Measurements from ENCODE around the gene SLC12A3. TPM values are rescaled to one million over a fixed set of nuclear protein-coding genes. Genes with fewer than 3 reads are reported as not detected.

Gene SLC12A3
- total RNA-seq, 4 donors from 2014 or later: not detected

DNA sequence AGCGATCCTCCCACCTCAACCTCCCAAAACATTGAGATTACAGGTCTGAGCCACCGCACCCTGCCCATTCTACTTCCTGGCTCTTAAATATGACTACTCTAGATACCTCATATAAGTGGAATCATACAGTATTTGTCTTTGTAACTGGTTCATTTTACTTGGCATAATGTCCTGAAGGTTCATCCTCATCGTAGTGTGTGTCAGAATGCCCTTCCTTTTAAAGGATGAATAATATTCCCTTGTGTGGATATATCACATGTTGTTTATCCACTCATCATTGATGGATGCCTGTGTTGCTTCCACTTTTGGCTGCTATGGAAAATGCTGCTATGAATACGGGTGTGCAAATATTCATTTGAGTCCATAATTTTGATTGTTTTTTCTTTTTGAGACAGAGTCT, 91.1 kb downstream of the SLC12A3 start:
- Histone ChIP-seq H3K9me3 (no peaks in the 10 kb centered on the region), H3K4me3 (no peak overlapping the region), H3K27ac (no peak overlapping the region), H3K27me3 (peaks cover 0 to 89% (median 0%) of the 10 kb centered on the region in 4 donors), H3K36me3 (no peaks in the 10 kb centered on the region), H3K4me1 (peaks cover 0 to 9% (median 4%) of the 10 kb centered on the region in 3 donors)
- 78 to 79% methylated on average over 4 of the region's 4 CpGs for WGBS, 2 donors
- no peak for DNase-seq
- intact Hi-C loops (cut with DNase I): no loop called here
- TF ChIP-seq, protein P1, sequence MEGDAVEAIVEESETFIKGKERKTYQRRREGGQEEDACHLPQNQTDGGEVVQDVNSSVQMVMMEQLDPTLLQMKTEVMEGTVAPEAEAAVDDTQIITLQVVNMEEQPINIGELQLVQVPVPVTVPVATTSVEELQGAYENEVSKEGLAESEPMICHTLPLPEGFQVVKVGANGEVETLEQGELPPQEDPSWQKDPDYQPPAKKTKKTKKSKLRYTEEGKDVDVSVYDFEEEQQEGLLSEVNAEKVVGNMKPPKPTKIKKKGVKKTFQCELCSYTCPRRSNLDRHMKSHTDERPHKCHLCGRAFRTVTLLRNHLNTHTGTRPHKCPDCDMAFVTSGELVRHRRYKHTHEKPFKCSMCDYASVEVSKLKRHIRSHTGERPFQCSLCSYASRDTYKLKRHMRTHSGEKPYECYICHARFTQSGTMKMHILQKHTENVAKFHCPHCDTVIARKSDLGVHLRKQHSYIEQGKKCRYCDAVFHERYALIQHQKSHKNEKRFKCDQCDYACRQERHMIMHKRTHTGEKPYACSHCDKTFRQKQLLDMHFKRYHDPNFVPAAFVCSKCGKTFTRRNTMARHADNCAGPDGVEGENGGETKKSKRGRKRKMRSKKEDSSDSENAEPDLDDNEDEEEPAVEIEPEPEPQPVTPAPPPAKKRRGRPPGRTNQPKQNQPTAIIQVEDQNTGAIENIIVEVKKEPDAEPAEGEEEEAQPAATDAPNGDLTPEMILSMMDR (IDR thresholded peaks at IDR 0.05): no peak
- TF ChIP-seq POLR2A (IDR thresholded peaks at IDR 0.05): no peak

DNA sequence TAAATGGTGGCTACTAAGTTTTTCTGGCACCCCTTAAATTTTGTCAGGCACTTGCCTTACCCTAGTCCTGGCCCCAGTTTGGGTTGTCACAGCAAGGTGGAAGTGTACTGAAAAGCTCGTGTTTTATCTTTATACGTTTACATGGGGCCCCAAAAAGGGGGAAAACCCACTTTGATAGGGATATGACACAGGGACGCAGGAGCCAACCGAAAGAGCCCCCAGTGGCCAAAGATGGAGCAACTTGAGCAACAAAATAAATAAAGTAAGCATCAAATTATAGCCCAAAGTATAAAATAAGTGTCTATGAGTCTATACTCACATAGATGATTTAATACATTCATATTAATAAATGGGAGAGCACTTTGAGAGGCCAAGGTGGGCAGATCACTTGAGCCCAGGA, 91.7 kb downstream of the SLC12A3 start:
- no peak for TF ChIP-seq POLR2A (IDR thresholded peaks at IDR 0.05)
- TF ChIP-seq, protein P1 (IDR thresholded peaks at IDR 0.05): no peak
- Histone ChIP-seq H3K4me1 (peaks cover 0 to 14% (median 6%) of the 10 kb centered on the region in 3 donors), H3K27ac (no peak overlapping the region), H3K27me3 (peaks cover 0 to 88% (median 0%) of the 10 kb centered on the region in 4 donors), H3K36me3 (no peaks in the 10 kb centered on the region), H3K4me3 (no peak overlapping the region), H3K9me3 (no peaks in the 10 kb centered on the region)
- 63 to 79% methylated on average over 3 to 4 of the region's 4 CpGs for WGBS, 2 donors
- no peak for DNase-seq
- intact Hi-C loops (cut with DNase I): no loop called here

DNA sequence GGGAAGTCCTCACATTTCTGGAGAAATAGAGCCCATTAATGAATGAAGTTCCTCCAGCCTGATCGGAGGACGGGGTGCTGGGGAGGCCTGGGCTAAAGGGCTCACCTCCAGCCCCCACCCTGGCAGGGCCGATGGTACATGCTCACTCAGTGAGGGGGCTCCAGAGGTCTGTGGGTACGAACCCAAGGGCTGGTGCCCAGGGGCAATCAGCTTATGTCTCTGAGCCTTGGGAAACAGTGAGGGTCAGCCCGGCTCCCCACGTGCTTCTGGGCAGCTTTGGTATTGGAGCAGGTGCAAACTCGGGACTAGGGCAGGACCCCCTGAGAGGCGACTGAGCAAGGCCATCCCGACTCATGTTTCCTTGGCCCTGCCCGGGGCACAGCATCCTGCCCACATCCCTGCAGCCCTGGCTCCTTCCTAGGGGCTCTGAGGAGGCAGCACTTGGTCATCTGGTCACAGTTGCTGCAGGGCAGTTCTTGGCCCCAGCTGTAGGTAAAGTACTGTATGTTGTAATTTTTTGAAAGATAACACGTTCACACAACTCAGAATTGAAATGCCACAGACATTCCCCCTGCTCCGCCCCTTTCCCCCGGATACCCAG, 95.8 kb downstream of the SLC12A3 start:
- Histone ChIP-seq H3K4me1 (peaks cover 6 to 35% (median 19%) of the 10 kb centered on the region in 3 donors), H3K9me3 (no peaks in the 10 kb centered on the region), H3K36me3 (no peaks in the 10 kb centered on the region), H3K27ac (no peak overlapping the region), H3K4me3 (no peak overlapping the region), H3K27me3 (peaks cover 0 to 52% (median 0%) of the 10 kb centered on the region in 4 donors)
- TF ChIP-seq, protein P1 (IDR thresholded peaks at IDR 0.05): no peak
- 64 to 66% methylated on average over 5 to 6 of the region's 13 CpGs for WGBS, 2 donors
- no peak for DNase-seq
- intact Hi-C loops (cut with DNase I): no loop called here

DNA sequence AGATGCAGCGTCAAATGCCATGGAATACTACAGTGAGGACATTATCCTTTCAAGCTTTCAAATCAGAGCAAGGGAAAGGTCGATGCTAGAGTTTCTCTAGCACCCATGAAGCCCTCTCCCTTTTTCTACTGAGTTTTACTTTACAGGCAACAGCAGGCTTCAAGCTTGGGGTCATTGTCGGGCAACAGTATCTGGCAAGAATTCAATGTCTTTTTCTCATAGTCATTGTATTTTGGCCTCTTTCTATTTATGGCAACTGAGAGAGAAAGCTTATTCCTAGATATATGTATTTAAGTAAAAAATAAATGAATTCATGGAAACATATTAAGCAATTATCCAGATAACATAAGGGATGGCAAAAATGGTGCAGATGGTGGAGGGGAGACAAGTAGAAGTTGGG, 96.4 kb downstream of the SLC12A3 start:
- H3K27me3 ChIP-seq: peaks cover 0 to 46% (median 0%) of the 10 kb centered on the region in 4 donors
- H3K4me1 ChIP-seq: peaks cover 6 to 40% (median 22%) of the 10 kb centered on the region in 3 donors
- H3K4me3 ChIP-seq: no peak overlapping the region
- no peaks in the 10 kb centered on the region for H3K9me3 ChIP-seq
- 54 to 74% methylated on average over 3 of the region's 3 CpGs for WGBS, 2 donors
- TF ChIP-seq, protein P1 (IDR thresholded peaks at IDR 0.05): no peak
- TF ChIP-seq POLR2A (IDR thresholded peaks at IDR 0.05): no peak
- DNase-seq: no peak
- intact Hi-C loops (cut with DNase I): no loop called here
- H3K27ac ChIP-seq: no peak overlapping the region
- H3K36me3 ChIP-seq: no peaks in the 10 kb centered on the region

DNA sequence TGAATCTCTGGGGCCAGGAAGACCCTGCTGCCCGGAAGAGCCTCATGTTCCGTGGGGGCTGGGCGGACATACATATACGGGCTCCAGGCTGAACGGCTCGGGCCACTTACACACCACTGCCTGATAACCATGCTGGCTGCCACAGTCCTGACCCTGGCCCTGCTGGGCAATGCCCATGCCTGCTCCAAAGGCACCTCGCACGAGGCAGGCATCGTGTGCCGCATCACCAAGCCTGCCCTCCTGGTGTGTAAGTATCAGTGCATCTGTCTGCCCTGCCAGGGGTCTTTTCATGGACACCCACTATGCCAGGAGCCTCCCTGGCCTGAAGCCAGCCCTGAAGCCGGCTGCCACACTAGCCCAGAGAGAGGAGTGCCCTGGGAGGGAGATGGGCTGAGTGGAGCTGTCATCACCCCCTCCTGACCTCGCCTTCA, 96.9 kb downstream of the SLC12A3 start, which contains the start of gene CETP:
CETP (plus strand) TSS at position 100 of the 431 bp plus-strand sequence; CDS start at position 130, 30 bp downstream.
- Histone ChIP-seq H3K36me3 (no peaks in the 10 kb centered on the region), H3K27ac (no peak within 1 kb of the TSS), H3K4me3 (no peak within 1 kb of the TSS), H3K9me3 (no peaks in the 10 kb centered on the region), H3K27me3 (peaks cover 0 to 41% (median 0%) of the 10 kb centered on the region in 4 donors), H3K4me1 (peaks cover 6 to 40% (median 22%) of the 10 kb centered on the region in 3 donors)
- 67 to 71% methylated on average over 6 to 10 of the region's 12 CpGs for WGBS, 2 donors
- intact Hi-C loops (cut with DNase I): no loop called here
- DNase-seq: no peak
- TF ChIP-seq, protein P1 (IDR thresholded peaks at IDR 0.05): no peak
- no peak for TF ChIP-seq POLR2A (IDR thresholded peaks at IDR 0.05)
